ENCODE data around the gene SEL1L3. TPM values are rescaled to one million over a fixed set of nuclear protein-coding genes. Genes with fewer than 3 reads are reported as not detected.

Gene SEL1L3
- total and polyA plus RNA-seq, 7 donors, result 1.0 to 4.3 (median 1.6) TPM

- TF ChIP-seq CTCF (IDR thresholded peaks at IDR 0.05), result no peak
- Histone ChIP-seq H3K36me3 (ENCODE audit: insufficient read depth in 1 of 2, low read depth in 1 of 2) (no peaks in the 10 kb centered on the region), H3K4me1 (no peaks in the 10 kb centered on the region), H3K27ac (no peak overlapping the region), H3K4me3 (no peak overlapping the region), H3K9me3 (no peaks in the 10 kb centered on the region), H3K27me3 (ENCODE audit: insufficient read depth in 3 of 3, low read length in 2 of 3) (peaks cover 0 to 2% (median 0%) of the 10 kb centered on the region in 3 donors)
- ATAC-seq (no peak), DNase-seq (no peak)
- WGBS, 3 donors, result 75 to 86% (median 75%) methylated on average over 12 of the region's 12 CpGs
- intact Hi-C loops (cut with DNase I), result no loop called here
These were observed 67.0 kb downstream of the SEL1L3 start for GRCh38 chr4:25795566-25796454.

- no peak for ATAC-seq
- no peaks in the 10 kb centered on the region for H3K9me3 ChIP-seq
- no peaks in the 10 kb centered on the region for H3K4me1 ChIP-seq
- H3K36me3 ChIP-seq (ENCODE audit: insufficient read depth in 1 of 2, low read depth in 1 of 2), result no peaks in the 10 kb centered on the region
- H3K27me3 ChIP-seq (ENCODE audit: insufficient read depth in 3 of 3, low read length in 2 of 3), result peaks cover 0 to 2% (median 0%) of the 10 kb centered on the region in 3 donors
- intact Hi-C loops (cut with DNase I), result no loop called here
- no peak for DNase-seq
- 94 to 99% (median 94%) methylated on average over 4 of the region's 4 CpGs for WGBS, 3 donors
- no peak overlapping the region for H3K27ac ChIP-seq
- no peak overlapping the region for H3K4me3 ChIP-seq
- no peak for TF ChIP-seq CTCF (IDR thresholded peaks at IDR 0.05)
These were observed 67.7 kb downstream of the SEL1L3 start for GRCh38 chr4:25795091-25795490.

DNA sequence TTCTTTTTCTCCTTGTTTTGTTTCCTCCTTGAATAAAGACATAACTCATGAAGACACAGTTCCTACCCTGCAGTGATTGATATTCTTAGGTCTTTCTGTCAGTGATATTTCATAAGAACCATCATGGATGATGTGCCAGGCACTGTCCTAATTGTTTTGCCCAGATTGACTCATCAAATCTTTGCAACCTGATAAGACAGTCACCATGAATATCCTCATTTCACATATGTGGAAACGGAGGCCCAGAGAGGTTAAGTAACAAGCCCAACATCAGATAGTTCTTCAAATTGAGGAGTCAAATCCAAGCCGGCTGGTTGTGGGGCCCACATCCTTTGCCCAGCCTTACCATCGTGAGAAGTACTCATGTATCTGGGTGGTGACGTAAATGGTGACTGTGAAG, 69.9 kb downstream of the SEL1L3 start:
- no peaks in the 10 kb centered on the region for H3K9me3 ChIP-seq
- no peaks in the 10 kb centered on the region for H3K36me3 ChIP-seq (ENCODE audit: insufficient read depth in 1 of 2, low read depth in 1 of 2)
- DNase-seq (no peak), ATAC-seq (no peak)
- intact Hi-C loops (cut with DNase I), result no loop called here
- H3K4me1 ChIP-seq, result no peaks in the 10 kb centered on the region
- no peak for TF ChIP-seq CTCF (IDR thresholded peaks at IDR 0.05)
- no peak overlapping the region for H3K27ac ChIP-seq
- WGBS, 3 donors, result 91 to 95% (median 91%) methylated on average over 4 of the region's 4 CpGs
- peaks cover 0 to 2% (median 0%) of the 10 kb centered on the region in 3 donors for H3K27me3 ChIP-seq (ENCODE audit: insufficient read depth in 3 of 3, low read length in 2 of 3)
- H3K4me3 ChIP-seq, result no peak overlapping the region

- H3K27me3 ChIP-seq (ENCODE audit: insufficient read depth in 3 of 3, low read length in 2 of 3), result peaks cover 0 to 2% (median 0%) of the 10 kb centered on the region in 3 donors
- no peaks in the 10 kb centered on the region for H3K36me3 ChIP-seq (ENCODE audit: insufficient read depth in 1 of 2, low read depth in 1 of 2)
- 81 to 91% (median 85%) methylated on average over 5 of the region's 5 CpGs for WGBS, 3 donors
These were observed 70.5 kb downstream of the SEL1L3 start for GRCh38 chr4:25792200-25792791.

More at GRCh38 chr4:25792200-25792791, 70.5 kb downstream of the SEL1L3 start:
- Histone ChIP-seq H3K27ac (no peak overlapping the region), H3K4me3 (no peak overlapping the region), H3K4me1 (no peaks in the 10 kb centered on the region), H3K9me3 (no peaks in the 10 kb centered on the region)
- no peak for DNase-seq
- intact Hi-C loops (cut with DNase I), result no loop called here
- no peak for ATAC-seq
- no peak for TF ChIP-seq CTCF (IDR thresholded peaks at IDR 0.05)
